ENCODE results near the gene DEFB112.

DEFB112 gene, protein sequence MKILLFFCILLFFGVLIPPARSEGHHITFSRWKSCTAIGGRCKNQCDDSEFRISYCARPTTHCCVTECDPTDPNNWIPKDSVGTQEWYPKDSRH

GRCh38 chr6:50049829-50050228, at the start of gene DEFB112:
Gene DEFB112, minus strand, starts transcription at chr6:50049929. Its CDS starts 60 bp downstream, at chr6:50049869.
- no peak for TF ChIP-seq CTCF (IDR thresholded peaks at IDR 0.05; ENCODE audit: low read depth, low read length)
- no peak for DNase-seq (ENCODE audit: extremely low read depth, low read depth)

GRCh38 chr6:50098641-50098993, 48.9 kb upstream of the DEFB112 start:
- DNase-seq (ENCODE audit: extremely low read depth, low read depth): no peak
- TF ChIP-seq CTCF (IDR thresholded peaks at IDR 0.05; ENCODE audit: low read depth, low read length): no peak

DNA sequence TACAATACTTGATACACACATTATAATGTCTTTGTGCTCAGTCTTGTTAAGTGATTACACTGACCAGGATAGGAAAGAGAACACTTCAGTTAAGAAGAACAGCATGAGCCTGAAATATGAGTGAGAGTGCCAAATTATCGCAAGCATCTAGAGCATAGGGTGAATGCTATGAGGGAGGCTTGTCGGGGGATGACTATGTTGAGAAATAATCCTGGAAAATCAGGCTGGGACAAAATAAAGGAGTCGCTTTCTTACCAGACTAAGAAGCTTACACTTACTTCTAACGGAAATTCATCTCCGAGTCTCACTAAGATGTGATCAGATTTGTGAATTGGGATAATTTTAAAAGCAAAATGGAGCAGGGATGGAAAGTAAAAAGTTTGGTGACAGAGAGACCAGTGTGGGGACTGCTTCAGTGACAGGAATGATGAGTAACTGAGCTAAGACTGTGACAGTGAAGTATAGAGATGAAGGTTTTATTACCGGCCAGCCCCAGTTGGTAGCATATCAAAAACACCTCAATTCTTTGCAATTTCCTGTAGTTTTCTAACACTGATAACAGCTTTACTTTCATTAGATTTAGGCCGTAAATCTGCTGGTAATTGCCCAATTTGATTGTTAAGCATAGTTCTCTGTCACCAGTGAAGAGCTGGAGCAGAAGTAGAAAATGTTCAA, 48.4 kb upstream of the DEFB112 start:
- no peak for TF ChIP-seq CTCF (IDR thresholded peaks at IDR 0.05; ENCODE audit: low read depth, low read length)
- DNase-seq (ENCODE audit: extremely low read depth, low read depth): no peak

DNA sequence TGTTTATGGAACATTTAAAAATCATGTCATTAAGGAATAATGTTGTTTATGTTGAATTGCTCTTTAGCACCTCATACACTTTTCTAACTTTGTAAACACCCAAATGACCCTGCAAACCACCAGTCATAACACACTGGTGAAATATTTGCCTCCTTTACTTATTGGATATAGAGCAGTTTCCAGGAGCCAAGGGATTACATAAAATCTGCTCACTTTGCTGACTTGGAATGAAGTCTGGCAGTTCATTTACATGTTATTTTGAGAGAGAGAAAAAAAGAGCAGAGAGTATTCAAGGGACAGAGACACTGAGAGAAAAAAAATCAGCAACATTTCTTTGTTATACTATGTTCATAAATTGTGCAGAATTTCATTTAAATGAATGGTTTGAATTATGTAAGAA, 46.6 kb upstream of the DEFB112 start:
- DNase-seq (ENCODE audit: extremely low read depth, low read depth): no peak
- TF ChIP-seq CTCF (IDR thresholded peaks at IDR 0.05; ENCODE audit: low read depth, low read length): no peak

GRCh38 chr6:50093938-50094272, 44.2 kb upstream of the DEFB112 start:
- no peak for TF ChIP-seq CTCF (IDR thresholded peaks at IDR 0.05; ENCODE audit: low read depth, low read length)
- no peak for DNase-seq (ENCODE audit: extremely low read depth, low read depth)

DNA sequence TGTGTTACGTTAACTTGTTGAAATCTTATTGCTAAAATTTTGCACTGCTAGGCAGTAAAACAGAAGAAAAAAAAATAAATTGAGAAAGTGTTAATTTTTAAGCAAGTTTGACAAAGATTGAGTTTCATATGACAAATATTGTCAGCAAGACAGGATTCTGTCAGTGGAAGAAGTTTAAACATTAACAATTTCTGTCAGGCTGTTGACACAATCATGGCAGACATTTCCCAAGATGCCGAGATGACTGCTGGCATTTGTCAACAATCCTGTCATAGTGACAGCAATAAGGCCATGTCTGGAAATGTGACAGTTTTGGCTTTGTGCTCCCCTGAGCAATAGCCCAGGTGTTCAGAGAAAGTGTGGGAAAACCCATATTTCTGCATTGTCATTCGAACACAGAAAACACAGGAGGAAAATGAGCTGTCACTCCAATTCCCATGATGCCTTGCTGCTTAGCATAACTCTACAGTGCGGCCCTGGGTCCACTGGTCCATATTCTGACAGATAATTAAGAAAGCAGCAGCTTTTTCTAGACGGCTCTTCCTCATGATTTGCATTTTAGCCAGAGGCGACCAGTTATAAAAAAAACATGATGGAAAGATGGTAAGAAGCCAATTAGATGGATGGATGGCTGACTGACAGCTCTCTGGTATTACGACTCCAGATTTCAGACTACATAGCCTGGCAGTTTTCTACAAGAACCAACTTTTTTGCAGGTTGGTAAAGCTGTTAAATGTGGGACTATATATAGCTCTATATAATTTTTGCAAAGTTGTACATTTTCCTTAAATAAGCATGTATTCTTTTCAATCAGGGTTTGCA, 43.6 kb upstream of the DEFB112 start:
- TF ChIP-seq CTCF (IDR thresholded peaks at IDR 0.05; ENCODE audit: low read depth, low read length): no peak

GRCh38 chr6:50091641-50092040, 41.9 kb upstream of the DEFB112 start:
- DNase-seq (ENCODE audit: extremely low read depth, low read depth): no peak
- TF ChIP-seq CTCF (IDR thresholded peaks at IDR 0.05; ENCODE audit: low read depth, low read length): no peak

More for the DNA sequence above, 43.6 kb upstream of the DEFB112 start:
- no peak for DNase-seq (ENCODE audit: extremely low read depth, low read depth)
